Measurements from ENCODE around the gene CDH20.

Gene CDH20

GRCh38 chr18:61549889-61550288 lies 216.7 kb downstream of the CDH20 start (continued):
- TF ChIP-seq ZNF114 (tag by site-specific recombination; IDR thresholded peaks at IDR 0.05) = no peak
- TF ChIP-seq ZFHX2 (tag by site-specific recombination; conservative IDR thresholded peaks at IDR 0.05) = no peak
- TF ChIP-seq ZNF280D (tag by site-specific recombination; IDR thresholded peaks at IDR 0.05) = no peak
- no peak for TF ChIP-seq ZNF513 (tag by site-specific recombination; IDR thresholded peaks at IDR 0.05)
- TF ChIP-seq GLIS1 (tag by site-specific recombination; IDR thresholded peaks at IDR 0.05) = no peak
- TF ChIP-seq ZNF521 (tag by site-specific recombination; IDR thresholded peaks at IDR 0.05) = no peak
- TF ChIP-seq PRDM2 (tag by site-specific recombination; IDR thresholded peaks at IDR 0.05; ENCODE audit: borderline replicate concordance) = no peak

- ChIA-PET POLR2A (no interaction called here), CTCF (interaction anchor here (0.6 to 2.3 kb wide), 14 partner anchors 9 to 917 kb away, joined by 3 to 14 read pairs (median 4); no protein-coding TSS in a partner anchor)
- no peak overlapping the region for H3K27ac ChIP-seq (ENCODE audit: extremely low read depth, low read depth, low read length)
- no peak overlapping the region for H3K4me3 ChIP-seq (ENCODE audit: low read depth, low read length)
- H3K4me1 ChIP-seq (ENCODE audit: control insufficient read depth, insufficient read depth, low read length) = no peaks in the 10 kb centered on the region
- H3K36me3 ChIP-seq (ENCODE audit: control insufficient read depth in 2 of 2, insufficient read depth in 1 of 2, low read length in 2 of 2) = no peaks in the 10 kb centered on the region
- H3K9me3 ChIP-seq (ENCODE audit: control insufficient read depth, insufficient read depth, low read depth, low read length) = peaks cover 2% of the 10 kb centered on the region; the same call in 1 of the 2 replicates
- TF ChIP-seq ZNF654 (tag by site-specific recombination; IDR thresholded peaks at IDR 0.05; ENCODE audit: low read depth) = peak; percentile 40
- TF ChIP-seq ZNF660 (tag by site-specific recombination; IDR thresholded peaks at IDR 0.05) = no peak
- 0 out of 2 replicates have a peak, but pooled peaks have one; percentile 32 for TF ChIP-seq SCRT2 (tag by site-specific recombination; IDR thresholded peaks at IDR 0.05)
Observed at GRCh38 chr18:61551586-61551985, 218.4 kb downstream of the CDH20 start.

GRCh38 chr18:61553045-61553659 lies 219.9 kb downstream of the CDH20 start:
- peaks cover 1% of the 10 kb centered on the region; the same call in 1 of the 2 replicates for H3K9me3 ChIP-seq (ENCODE audit: control insufficient read depth, insufficient read depth, low read depth, low read length)
- H3K4me3 ChIP-seq (ENCODE audit: low read depth, low read length) = no peak overlapping the region
- ChIA-PET CTCF (interaction anchor here (0.6 to 2.3 kb wide), 12 partner anchors 11 to 587 kb away, joined by 3 to 14 read pairs (median 5); no protein-coding TSS in a partner anchor), POLR2A (no interaction called here)
- no peaks in the 10 kb centered on the region for H3K36me3 ChIP-seq (ENCODE audit: control insufficient read depth in 2 of 2, insufficient read depth in 1 of 2, low read length in 2 of 2)
- H3K4me1 ChIP-seq (ENCODE audit: control insufficient read depth, insufficient read depth, low read length) = no peaks in the 10 kb centered on the region
- H3K27ac ChIP-seq (ENCODE audit: extremely low read depth, low read depth, low read length) = no peak overlapping the region
- no peak for TF ChIP-seq GLIS1 (tag by site-specific recombination; IDR thresholded peaks at IDR 0.05)
- TF ChIP-seq ZBTB6 (tag by site-specific recombination; IDR thresholded peaks at IDR 0.05) = no peak
- no peak for TF ChIP-seq MYNN (tag by site-specific recombination; IDR thresholded peaks at IDR 0.05; ENCODE audit: borderline replicate concordance)
- TF ChIP-seq GFI1B (tag by site-specific recombination; IDR thresholded peaks at IDR 0.05) = no peak
- no peak for TF ChIP-seq ZNF561 (tag by site-specific recombination; IDR thresholded peaks at IDR 0.05; ENCODE audit: borderline replicate concordance)
- TF ChIP-seq KLF16 (tag by site-specific recombination; IDR thresholded peaks at IDR 0.05) = no peak
- no peak for TF ChIP-seq ZNF202 (tag by site-specific recombination; IDR thresholded peaks at IDR 0.05; ENCODE audit: borderline replicate concordance)
- TF ChIP-seq ZNF175 (tag by site-specific recombination; IDR thresholded peaks at IDR 0.05) = no peak
- TF ChIP-seq ZNF26 (tag by site-specific recombination; IDR thresholded peaks at IDR 0.05) = no peak
- no peak for TF ChIP-seq ZNF16 (tag by site-specific recombination; IDR thresholded peaks at IDR 0.05; ENCODE audit: low read depth)
